ENCODE results near the gene HELZ2.
A peak's percentile ranks its signal among the peaks of the same experiment; 100 is the strongest.

Gene HELZ2

GRCh38 chr20:63557481-63557891, 16.6 kb downstream of the HELZ2 start:
- H3K9me3 ChIP-seq (ENCODE audit: control insufficient read depth in 2 of 2, low read length in 2 of 2), result no peaks in the 10 kb centered on the region
- H3K36me3 ChIP-seq (ENCODE audit: control insufficient read depth in 2 of 2, insufficient read depth in 2 of 2, low read length in 2 of 2), result peaks cover 7 to 14% of the 10 kb centered on the region in 2 donors
- no peak overlapping the region for H3K9ac ChIP-seq (ENCODE audit: low read depth in 1 of 2, low read length in 2 of 2)
- peaks cover 3 to 5% of the 10 kb centered on the region in 2 donors for H3K4me1 ChIP-seq (ENCODE audit: control insufficient read depth in 2 of 2, insufficient read depth in 2 of 2, low read length in 2 of 2)
- H3K27ac ChIP-seq (ENCODE audit: low read depth in 2 of 2, low read length in 2 of 2), result no peak overlapping the region
- no peaks in the 10 kb centered on the region for H3K27me3 ChIP-seq (ENCODE audit: control insufficient read depth in 2 of 2, insufficient read depth in 2 of 2, low read length in 2 of 2)
- H3K4me3 ChIP-seq (ENCODE audit: low read length in 2 of 2), result no peak overlapping the region

DNA sequence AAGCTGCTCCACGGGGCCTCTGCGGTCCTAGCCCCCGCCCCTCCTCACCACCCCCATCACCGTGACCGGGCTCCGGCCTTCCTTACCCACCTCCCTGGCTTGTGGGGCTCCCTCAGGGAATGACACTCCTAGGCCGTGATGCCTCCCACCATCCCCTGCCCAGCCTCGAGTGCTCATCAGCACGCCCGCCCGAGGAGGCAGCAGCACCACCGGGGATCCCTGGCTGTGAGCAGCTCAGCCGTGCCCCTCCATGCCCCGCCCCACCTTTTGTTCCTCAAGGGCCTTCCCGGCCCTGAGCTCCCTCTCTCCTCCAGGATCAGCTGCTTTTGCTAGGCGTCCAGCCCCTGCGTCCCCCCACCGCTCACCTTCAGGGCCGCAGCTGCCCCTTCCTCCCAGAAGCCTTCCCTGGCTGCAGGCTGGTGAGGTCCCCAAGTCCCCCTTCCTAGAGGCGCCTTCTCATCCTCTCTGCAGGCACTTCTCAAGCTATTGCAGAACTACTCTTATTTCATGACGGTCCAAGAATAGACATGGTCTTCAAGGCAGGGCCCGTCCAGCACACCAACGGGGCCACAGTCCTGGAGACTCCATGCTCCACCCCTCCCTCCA, 17.1 kb downstream of the HELZ2 start:
- Histone ChIP-seq H3K9me3 (ENCODE audit: control insufficient read depth in 2 of 2, low read length in 2 of 2) (no peaks in the 10 kb centered on the region), H3K4me3 (ENCODE audit: low read length in 2 of 2) (no peak overlapping the region), H3K9ac (ENCODE audit: low read depth in 1 of 2, low read length in 2 of 2) (no peak overlapping the region), H3K4me1 (ENCODE audit: control insufficient read depth in 2 of 2, insufficient read depth in 2 of 2, low read length in 2 of 2) (peaks cover 5 to 6% of the 10 kb centered on the region in 2 donors), H3K27ac (ENCODE audit: low read depth in 2 of 2, low read length in 2 of 2) (no peak overlapping the region), H3K36me3 (ENCODE audit: control insufficient read depth in 2 of 2, insufficient read depth in 2 of 2, low read length in 2 of 2) (peaks cover 7 to 13% of the 10 kb centered on the region in 2 donors), H3K27me3 (ENCODE audit: control insufficient read depth in 2 of 2, insufficient read depth in 2 of 2, low read length in 2 of 2) (no peaks in the 10 kb centered on the region)

- H3K27me3 ChIP-seq (ENCODE audit: control insufficient read depth in 2 of 2, insufficient read depth in 2 of 2, low read length in 2 of 2), result peaks cover 0 to 4% of the 10 kb centered on the region in 2 donors
- H3K4me1 ChIP-seq (ENCODE audit: control insufficient read depth in 2 of 2, insufficient read depth in 2 of 2, low read length in 2 of 2), result peaks cover 5 to 6% of the 10 kb centered on the region in 2 donors
- H3K9ac ChIP-seq (ENCODE audit: low read depth in 1 of 2, low read length in 2 of 2), result no peak overlapping the region
- no peaks in the 10 kb centered on the region for H3K9me3 ChIP-seq (ENCODE audit: control insufficient read depth in 2 of 2, low read length in 2 of 2)
- no peak overlapping the region for H3K27ac ChIP-seq (ENCODE audit: low read depth in 2 of 2, low read length in 2 of 2)
- no peak overlapping the region for H3K4me3 ChIP-seq (ENCODE audit: low read length in 2 of 2)
- peaks cover 7 to 8% of the 10 kb centered on the region in 2 donors for H3K36me3 ChIP-seq (ENCODE audit: control insufficient read depth in 2 of 2, insufficient read depth in 2 of 2, low read length in 2 of 2)
Observed at GRCh38 chr20:63555661-63556381, 18.2 kb downstream of the HELZ2 start.

DNA sequence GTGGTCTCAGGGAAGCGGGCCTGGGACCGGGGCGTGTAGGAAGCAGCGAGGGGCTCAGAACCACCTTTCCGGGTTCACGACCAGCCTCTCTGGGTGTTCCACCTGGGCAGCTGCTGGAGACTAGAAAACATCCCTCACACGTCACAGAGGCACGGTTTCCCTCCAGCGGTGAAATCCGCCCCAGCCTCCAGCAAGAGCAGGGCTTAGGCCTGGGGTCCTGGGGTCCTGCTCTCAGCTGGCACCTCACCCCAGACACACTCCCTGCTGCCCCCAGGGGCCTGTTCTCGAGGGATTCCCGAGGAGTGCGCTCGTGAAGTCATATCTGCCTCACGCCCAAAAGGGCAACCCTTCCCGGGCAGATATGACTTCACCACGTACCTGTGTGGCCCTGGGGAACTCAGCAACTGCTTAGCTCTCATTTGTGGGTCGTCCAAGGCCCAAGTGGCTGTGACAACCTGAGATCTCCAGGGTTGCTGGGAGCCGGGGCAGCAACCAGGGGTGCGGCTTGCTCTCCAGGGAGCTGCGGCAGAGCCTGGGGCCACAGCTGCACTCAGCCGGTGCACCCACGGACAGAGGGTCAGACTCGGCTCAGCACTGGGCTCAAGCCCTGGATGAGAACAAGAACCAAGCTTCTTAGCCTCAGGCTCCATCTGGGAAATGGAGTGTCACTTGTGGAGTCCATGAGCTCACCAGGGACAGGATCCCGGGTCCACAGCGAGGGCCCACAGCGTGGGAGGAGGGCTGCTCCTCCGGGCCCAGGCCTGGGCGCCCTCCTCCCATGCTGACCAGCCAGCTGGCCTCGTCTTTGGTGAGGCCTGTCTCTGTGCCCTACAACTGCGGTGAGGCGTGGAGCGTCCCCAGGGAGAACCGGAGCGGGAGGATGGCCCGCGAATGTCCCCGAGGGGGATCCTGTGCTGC, 19.4 kb downstream of the HELZ2 start:
- H3K4me1 ChIP-seq (ENCODE audit: control insufficient read depth in 2 of 2, insufficient read depth in 2 of 2, low read length in 2 of 2), result peaks cover 5 to 6% of the 10 kb centered on the region in 2 donors
- H3K9ac ChIP-seq (ENCODE audit: low read depth in 1 of 2, low read length in 2 of 2), result no peak overlapping the region
- no peaks in the 10 kb centered on the region for H3K9me3 ChIP-seq (ENCODE audit: control insufficient read depth in 2 of 2, low read length in 2 of 2)
- peaks cover 0 to 4% of the 10 kb centered on the region in 2 donors for H3K27me3 ChIP-seq (ENCODE audit: control insufficient read depth in 2 of 2, insufficient read depth in 2 of 2, low read length in 2 of 2)
- H3K27ac ChIP-seq (ENCODE audit: low read depth in 2 of 2, low read length in 2 of 2), result no peak overlapping the region
- no peaks in the 10 kb centered on the region for H3K36me3 ChIP-seq (ENCODE audit: control insufficient read depth in 2 of 2, insufficient read depth in 2 of 2, low read length in 2 of 2)
- no peak overlapping the region for H3K4me3 ChIP-seq (ENCODE audit: low read length in 2 of 2)

- Histone ChIP-seq H3K36me3 (ENCODE audit: control insufficient read depth in 2 of 2, insufficient read depth in 2 of 2, low read length in 2 of 2) (no peaks in the 10 kb centered on the region), H3K27ac (ENCODE audit: low read depth in 2 of 2, low read length in 2 of 2) (no peak within 1 kb of the TSS)
Observed at GRCh38 chr20:63553933-63554290, 20.1 kb downstream of the HELZ2 start, which contains the start of gene FNDC11. TSS of gene FNDC11 (plus strand) at chr20:63554159. CDS start at chr20:63555664, 1,505 bp downstream.

GRCh38 chr20:63553251-63553932, 20.6 kb downstream of the HELZ2 start:
- Histone ChIP-seq H3K27me3 (ENCODE audit: control insufficient read depth in 2 of 2, insufficient read depth in 2 of 2, low read length in 2 of 2) (peaks cover 7 to 9% of the 10 kb centered on the region in 2 donors), H3K27ac (ENCODE audit: low read depth in 2 of 2, low read length in 2 of 2) (no peak overlapping the region), H3K4me1 (ENCODE audit: control insufficient read depth in 2 of 2, insufficient read depth in 2 of 2, low read length in 2 of 2) (peaks cover 3 to 6% of the 10 kb centered on the region in 2 donors), H3K36me3 (ENCODE audit: control insufficient read depth in 2 of 2, insufficient read depth in 2 of 2, low read length in 2 of 2) (no peaks in the 10 kb centered on the region), H3K9ac (ENCODE audit: low read depth in 1 of 2, low read length in 2 of 2) (peak overlapping the region in 1 of 2 donors; percentile 48), H3K4me3 (ENCODE audit: low read length in 2 of 2) (peak overlapping the region; percentile 48 to 57), H3K9me3 (ENCODE audit: control insufficient read depth in 2 of 2, low read length in 2 of 2) (no peaks in the 10 kb centered on the region)

More at GRCh38 chr20:63553933-63554290, 20.1 kb downstream of the HELZ2 start, which contains the start of gene FNDC11:
- Histone ChIP-seq H3K9ac (ENCODE audit: low read depth in 1 of 2, low read length in 2 of 2) (peak within 1 kb of the TSS in 1 of 2 donors; percentile 48), H3K9me3 (ENCODE audit: control insufficient read depth in 2 of 2, low read length in 2 of 2) (no peaks in the 10 kb centered on the region), H3K4me1 (ENCODE audit: control insufficient read depth in 2 of 2, insufficient read depth in 2 of 2, low read length in 2 of 2) (peaks cover 5 to 6% of the 10 kb centered on the region in 2 donors), H3K27me3 (ENCODE audit: control insufficient read depth in 2 of 2, insufficient read depth in 2 of 2, low read length in 2 of 2) (peaks cover 3 to 4% of the 10 kb centered on the region in 2 donors), H3K4me3 (ENCODE audit: low read length in 2 of 2) (peak within 1 kb of the TSS; percentile 48 to 57)

DNA sequence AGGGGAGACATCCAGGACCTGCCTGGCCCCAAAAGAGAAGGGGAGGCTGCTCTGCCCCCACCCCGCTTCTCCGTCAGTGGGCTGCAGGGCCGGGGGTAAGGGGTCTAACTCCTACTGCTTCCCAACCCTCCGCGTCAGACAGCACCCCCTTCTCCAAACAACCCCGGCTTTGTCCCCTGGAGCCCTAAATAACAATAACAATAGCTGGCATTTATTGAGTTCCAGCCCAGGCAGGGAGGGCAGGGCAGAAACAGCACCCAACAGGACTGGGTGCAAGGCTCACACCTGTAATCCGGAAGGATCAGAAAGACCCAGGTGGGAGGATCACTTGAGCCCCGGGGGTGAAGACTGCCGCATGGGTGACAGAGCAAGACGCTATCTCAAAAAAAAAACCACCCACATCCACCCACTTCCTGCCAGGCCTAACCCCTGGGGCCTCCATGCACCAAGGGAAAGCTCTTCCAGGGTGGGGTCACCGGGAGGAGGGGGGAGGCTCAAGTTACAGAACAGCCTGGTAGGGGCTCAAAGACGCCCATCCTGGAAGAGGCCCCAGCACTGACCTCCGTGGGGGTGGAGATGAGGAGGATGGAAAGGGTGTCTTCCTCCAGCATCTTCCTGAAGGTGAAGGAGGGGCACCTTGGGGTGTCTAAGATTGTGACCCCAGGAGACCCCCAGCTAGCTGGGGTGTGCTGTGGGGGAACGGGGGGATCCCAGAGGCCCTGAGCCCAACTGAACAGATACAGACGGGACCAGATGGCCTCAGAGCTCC, 21.4 kb downstream of the HELZ2 start:
- no peaks in the 10 kb centered on the region for H3K36me3 ChIP-seq (ENCODE audit: control insufficient read depth in 2 of 2, insufficient read depth in 2 of 2, low read length in 2 of 2)
- H3K4me3 ChIP-seq (ENCODE audit: low read length in 2 of 2), result peak overlapping the region in 1 of 2 donors; percentile 13

GRCh38 chr20:63551068-63551467, 23.0 kb downstream of the HELZ2 start:
- no peak overlapping the region for H3K4me3 ChIP-seq (ENCODE audit: low read length in 2 of 2)
- H3K27ac ChIP-seq (ENCODE audit: low read depth in 2 of 2, low read length in 2 of 2), result no peak overlapping the region
- H3K9me3 ChIP-seq (ENCODE audit: control insufficient read depth in 2 of 2, low read length in 2 of 2), result no peaks in the 10 kb centered on the region
- H3K9ac ChIP-seq (ENCODE audit: low read depth in 1 of 2, low read length in 2 of 2), result no peak overlapping the region
- H3K4me1 ChIP-seq (ENCODE audit: control insufficient read depth in 2 of 2, insufficient read depth in 2 of 2, low read length in 2 of 2), result peaks cover 5 to 9% of the 10 kb centered on the region in 2 donors
- peaks cover 12 to 18% of the 10 kb centered on the region in 2 donors for H3K27me3 ChIP-seq (ENCODE audit: control insufficient read depth in 2 of 2, insufficient read depth in 2 of 2, low read length in 2 of 2)
- H3K36me3 ChIP-seq (ENCODE audit: control insufficient read depth in 2 of 2, insufficient read depth in 2 of 2, low read length in 2 of 2), result no peaks in the 10 kb centered on the region

More for the DNA sequence above, 21.4 kb downstream of the HELZ2 start:
- H3K27ac ChIP-seq (ENCODE audit: low read depth in 2 of 2, low read length in 2 of 2), result no peak overlapping the region
- peaks cover 3 to 8% of the 10 kb centered on the region in 2 donors for H3K4me1 ChIP-seq (ENCODE audit: control insufficient read depth in 2 of 2, insufficient read depth in 2 of 2, low read length in 2 of 2)
- no peaks in the 10 kb centered on the region for H3K9me3 ChIP-seq (ENCODE audit: control insufficient read depth in 2 of 2, low read length in 2 of 2)
- H3K27me3 ChIP-seq (ENCODE audit: control insufficient read depth in 2 of 2, insufficient read depth in 2 of 2, low read length in 2 of 2), result peaks cover 10 to 12% of the 10 kb centered on the region in 2 donors
- H3K9ac ChIP-seq (ENCODE audit: low read depth in 1 of 2, low read length in 2 of 2), result no peak overlapping the region
